Liver (tissue), 9 donors: ENCODE results near the gene PAPSS1. TPM values are rescaled to one million over a fixed set of nuclear protein-coding genes. Genes with fewer than 3 reads are reported as not detected.

Experiments
- DNase-seq: peaks from one replicate; pipeline ENCODE4 v3.0.0-alpha.2; 2017; ENCODE audit warnings: low spot score
- H3K27ac ChIP-seq, 2 donors: one replicate each; pipeline ENCODE4 v1.7.0; 2013; ENCODE audit warnings: inconsistent platforms in 2 of 2, low read length in 2 of 2, control low read depth in 1 of 2, low read depth in 1 of 2, mild to moderate bottlenecking in 1 of 2
- H3K27me3 ChIP-seq, 4 donors: one replicate each; pipeline versions ENCODE4 v1.6.1 to v1.7.0; 2013; ENCODE audit warnings: low read length in 3 of 4, inconsistent platforms in 1 of 4, mild to moderate bottlenecking in 1 of 4, moderate library complexity in 1 of 4; ENCODE audit not compliant: control insufficient read depth in 4 of 4, insufficient read depth in 4 of 4
- H3K36me3 ChIP-seq, 4 donors: one replicate each; pipeline versions ENCODE4 v1.6.1 to v1.7.0; 2013; ENCODE audit warnings: low read length in 3 of 4, mild to moderate bottlenecking in 3 of 4, low read depth in 1 of 4, moderate library complexity in 1 of 4; ENCODE audit not compliant: control insufficient read depth in 4 of 4, insufficient read depth in 3 of 4
- H3K4me1 ChIP-seq, 4 donors: one replicate each; pipeline versions ENCODE4 v1.6.1 to v1.7.0; 2013; ENCODE audit warnings: low read length in 3 of 4, mild to moderate bottlenecking in 3 of 4, moderate library complexity in 1 of 4; ENCODE audit not compliant: control insufficient read depth in 4 of 4, insufficient read depth in 4 of 4
- H3K4me3 ChIP-seq, 3 donors: one replicate each; pipeline versions ENCODE4 v1.6.1 to v1.7.0; 2013; ENCODE audit warnings: low read length in 3 of 3, control low read depth in 1 of 3, low read depth in 1 of 3, mild to moderate bottlenecking in 1 of 3
- H3K9ac ChIP-seq, 2 donors: one replicate each; pipeline ENCODE4 v1.7.0; 2013; ENCODE audit warnings: low read length in 2 of 2, mild to moderate bottlenecking in 2 of 2, moderate library complexity in 2 of 2, control low read depth in 1 of 2, low read depth in 1 of 2
- H3K9me3 ChIP-seq, 4 donors: one replicate each; pipeline versions ENCODE4 v1.6.1 to v1.7.0; 2013; ENCODE audit warnings: low read length in 3 of 4; ENCODE audit not compliant: control insufficient read depth in 4 of 4
- ATF3 ChIP-seq: IDR thresholded peaks from 2 replicates; pipeline ENCODE4 v1.6.1; 2016; ENCODE audit warnings: antibody characterized with exemption
- EGR1 ChIP-seq, 2 donors: IDR thresholded peaks; 2 replicates each; pipeline ENCODE4 v1.6.1; 2016 to 2018; ENCODE audit warnings: antibody characterized with exemption in 2 of 2, low read depth in 2 of 2
- FOXA2 ChIP-seq: IDR thresholded peaks from 2 replicates; pipeline ENCODE4 v1.6.1; 2016; ENCODE audit warnings: antibody characterized with exemption
- GABPA ChIP-seq, 2 donors: IDR thresholded peaks in 1 of 2; conservative IDR thresholded peaks in 1 of 2; 2 replicates each; pipeline ENCODE4 v1.6.1; 2016; ENCODE audit warnings: antibody characterized with exemption in 2 of 2, mild to moderate bottlenecking in 1 of 2, moderate library complexity in 1 of 2
- HNF4A ChIP-seq, 2 donors: conservative IDR thresholded peaks; 2 replicates each; pipeline ENCODE4 v1.6.1; 2016; ENCODE audit warnings: antibody characterized with exemption in 2 of 2, mild to moderate bottlenecking in 2 of 2
- HNF4G ChIP-seq: IDR thresholded peaks from 2 replicates; pipeline ENCODE4 v1.6.1; 2016; ENCODE audit warnings: antibody characterized with exemption
- MAX ChIP-seq: IDR thresholded peaks from 2 replicates; pipeline ENCODE4 v1.6.1; 2016; ENCODE audit warnings: antibody characterized with exemption
- RAD21 ChIP-seq, 2 donors: IDR thresholded peaks; 2 replicates each; pipeline ENCODE4 v1.6.1; 2016; ENCODE audit warnings: antibody characterized with exemption in 2 of 2, mild to moderate bottlenecking in 2 of 2
- REST ChIP-seq: IDR thresholded peaks from 2 replicates; pipeline ENCODE4 v1.6.1; 2016; ENCODE audit warnings: antibody characterized with exemption, mild to moderate bottlenecking
- SP1 ChIP-seq: IDR thresholded peaks from 2 replicates; pipeline ENCODE4 v1.6.1; 2018; ENCODE audit warnings: antibody characterized with exemption, mild to moderate bottlenecking
- YY1 ChIP-seq: IDR thresholded peaks from 2 replicates; pipeline ENCODE4 v1.6.1; 2016; ENCODE audit warnings: antibody characterized with exemption, mild to moderate bottlenecking
- WGBS: extraction: QIAGEN DNeasy Blood & Tissue Kit; methylation state at CpG from one replicate; pipeline ENCODE4 v1.1.7; 2013; 5-methylcytosine and 5-hydroxymethylcytosine counted together
- polyA plus RNA-seq, 2 donors: library from polyadenylated mRNA; stranded (reverse) in 1 of 2; unstranded in 1 of 2; fragments of 200-250 nt in 1 of 2; fragments of >200 nt in 1 of 2; fragmentation: Nextera tagmentation in 1 of 2; extraction: Ambion mirVana in 1 of 2; gene quantifications; one replicate each; pipeline versions ENCODE4 v1.2.1 to v1.2.3, GENCODE V29; 2013 to 2015
- total RNA-seq, 2 donors: library from RNA; depleted of rRNA; stranded (reverse); fragments of >200 nt; gene quantifications; one replicate each; pipeline ENCODE4 v1.2.3, GENCODE V29; 2014
- donor health status: healthy.
- donor health status: healthy.
- donor health status: healthy.
- donor health status: healthy.
- donor health status: healthy.

Gene PAPSS1
- total and polyA plus RNA-seq, 4 donors = 5.7 to 17.8 (median 6.0) TPM

- Histone ChIP-seq H3K9ac (no peak overlapping the region), H3K27ac (no peak overlapping the region), H3K36me3 (peaks cover 0 to 2% (median 0%) of the 10 kb centered on the region in 4 donors), H3K4me1 (peaks cover 0 to 3% (median 0%) of the 10 kb centered on the region in 4 donors), H3K4me3 (no peak overlapping the region), H3K27me3 (no peaks in the 10 kb centered on the region), H3K9me3 (no peaks in the 10 kb centered on the region)
- TF ChIP-seq HNF4G = no peak
- TF ChIP-seq REST = no peak
- TF ChIP-seq FOXA2 = no peak
- TF ChIP-seq YY1 = no peak
- TF ChIP-seq GABPA (IDR thresholded peaks at IDR 0.05 in 1 of 2, conservative IDR thresholded peaks at IDR 0.05 in 1 of 2) = no peak
- TF ChIP-seq RAD21 (IDR thresholded peaks at IDR 0.05) = no peak
- TF ChIP-seq HNF4A (conservative IDR thresholded peaks at IDR 0.05) = no peak
- DNase-seq = no peak
Measured at GRCh38 chr4:107618656-107619055, 101.4 kb downstream of the PAPSS1 start.

GRCh38 chr4:107616838-107617389 lies 103.1 kb downstream of the PAPSS1 start:
- Histone ChIP-seq H3K9me3 (no peaks in the 10 kb centered on the region), H3K4me3 (no peak overlapping the region), H3K9ac (no peak overlapping the region), H3K4me1 (peaks cover 0 to 4% (median 2%) of the 10 kb centered on the region in 4 donors), H3K27ac (no peak overlapping the region), H3K36me3 (peaks cover 0 to 2% (median 0%) of the 10 kb centered on the region in 4 donors), H3K27me3 (no peaks in the 10 kb centered on the region)
- TF ChIP-seq MAX = no peak
- no peak for TF ChIP-seq FOXA2
- no peak for TF ChIP-seq REST
- TF ChIP-seq HNF4G = no peak
- TF ChIP-seq EGR1 (IDR thresholded peaks at IDR 0.05; ENCODE audit: low read depth in 2 of 2) = no peak
- TF ChIP-seq ATF3 = no peak
- no peak for TF ChIP-seq SP1
- 95% methylated on average over 3 of the region's 3 CpGs for WGBS
- no peak for DNase-seq
